ENCODE results near the gene NRXN3. TPM values are rescaled to one million over a fixed set of nuclear protein-coding genes. Genes with fewer than 3 reads are reported as not detected.

The NRXN3 gene
- total and polyA plus RNA-seq, 2 experiments from 2014 or later, result 1.0 to 1.8 TPM

DNA sequence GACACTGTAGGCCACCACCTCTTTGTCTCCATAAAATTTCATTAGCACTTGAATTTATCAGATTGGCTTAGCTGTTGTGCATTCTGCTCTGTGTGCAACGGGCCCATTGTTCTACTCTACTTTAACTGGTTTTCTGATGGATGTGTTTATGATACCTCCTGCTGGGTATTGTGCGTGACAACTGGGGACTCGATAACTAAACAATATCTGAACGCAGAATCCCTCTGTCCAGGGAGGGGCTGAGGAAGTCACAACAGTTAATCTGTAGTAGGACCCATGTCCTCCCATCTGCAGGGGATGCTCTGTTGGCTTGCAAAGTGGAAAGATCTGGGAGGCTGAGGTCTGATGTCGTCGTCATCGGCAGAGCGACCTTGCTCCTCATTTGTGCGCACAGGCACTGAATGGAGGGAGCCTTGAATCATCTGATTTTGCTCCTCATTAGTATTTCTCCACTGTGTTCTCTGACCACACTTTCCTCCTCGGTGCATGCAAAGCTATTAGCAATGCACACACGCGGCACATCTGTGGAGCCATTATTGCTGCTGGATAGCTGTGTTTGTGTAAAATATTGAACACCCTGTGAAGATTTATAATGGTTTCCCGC, 422.5 kb downstream of the NRXN3 start:
- H3K36me3 Mint-ChIP-seq (ENCODE audit: low read depth), result no peaks in the 10 kb centered on the region

DNA sequence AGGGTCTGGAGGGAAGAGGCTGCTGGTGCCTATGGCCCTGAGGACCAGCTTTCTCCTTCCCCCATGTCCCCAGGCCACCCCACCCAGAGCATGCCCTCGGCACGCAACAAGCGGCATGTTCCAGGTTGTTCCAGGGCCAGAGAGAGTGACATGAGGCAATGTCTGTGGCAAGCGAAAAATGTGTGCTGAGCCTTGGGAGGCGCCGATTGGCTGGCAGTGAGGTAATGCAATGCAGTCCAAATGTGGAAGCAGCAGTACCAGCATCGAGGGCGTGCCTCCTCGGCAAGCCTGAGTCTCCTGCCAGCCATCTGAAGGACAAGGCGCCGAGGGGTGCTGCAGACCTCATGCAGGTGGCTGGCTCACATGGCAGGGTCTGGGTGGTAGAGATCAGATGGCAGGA, 423.8 kb downstream of the NRXN3 start:
- H3K4me3 ChIP-seq, result no peak overlapping the region
- H3K4me2 ChIP-seq, result no peak overlapping the region
- no peak overlapping the region for H2AFZ ChIP-seq
- no peak overlapping the region for H3K27ac Mint-ChIP-seq
- no peaks in the 10 kb centered on the region for H3F3A ChIP-seq (replicated peaks; ENCODE audit: low read depth)
- H3K36me3 Mint-ChIP-seq (ENCODE audit: low read depth), result no peaks in the 10 kb centered on the region
- H3K4me1 ChIP-seq (ENCODE audit: insufficient read depth), result no peaks in the 10 kb centered on the region
- H3K27ac ChIP-seq (ENCODE audit: low read depth), result no peak overlapping the region
- H3K79me2 ChIP-seq (replicated peaks; ENCODE audit: insufficient read depth), result no peaks in the 10 kb centered on the region
- H3K27me3 ChIP-seq (ENCODE audit: insufficient read depth), result no peaks in the 10 kb centered on the region
- DNase-seq (ENCODE audit: low spot score), result no peak
- no peaks in the 10 kb centered on the region for H3K9me2 ChIP-seq (ENCODE audit: insufficient read depth)
- H3K4me1 Mint-ChIP-seq, result peaks cover 2% of the 10 kb centered on the region; the same call in 2 of the 3 replicates
- H3K27me3 Mint-ChIP-seq (ENCODE audit: insufficient read depth, low read depth, poor library complexity), result peaks cover 2% of the 10 kb centered on the region
- no peaks in the 10 kb centered on the region for H3K9me3 Mint-ChIP-seq
- no peaks in the 10 kb centered on the region; the same call in 1 of the 2 replicates for H4K20me1 ChIP-seq (replicated peaks; ENCODE audit: insufficient read depth)
- H3K36me3 ChIP-seq (ENCODE audit: insufficient read depth), result no peaks in the 10 kb centered on the region
- no peak overlapping the region for H3K4me3 Mint-ChIP-seq
- no peak for ATAC-seq
- no peak for TF ChIP-seq EZH2phosphoT487 (IDR thresholded peaks at IDR 0.05; ENCODE audit: unreplicated experiment)
- no peak for TF ChIP-seq CREB1 (CRISPR knock-in tag; IDR thresholded peaks at IDR 0.05; ENCODE audit: low read depth)
- TF ChIP-seq ZNF114 (CRISPR knock-in tag; IDR thresholded peaks at IDR 0.05), result no peak
- TF ChIP-seq ZNF331 (CRISPR knock-in tag; IDR thresholded peaks at IDR 0.05; ENCODE audit: low read depth), result no peak
- TF ChIP-seq STAT1 (IDR thresholded peaks at IDR 0.05; ENCODE audit: unreplicated experiment), result no peak
- no peak for TF ChIP-seq NANOG (IDR thresholded peaks at IDR 0.05; ENCODE audit: borderline replicate concordance)
- TF ChIP-seq EZH2 (IDR thresholded peaks at IDR 0.05; ENCODE audit: low read depth, unreplicated experiment), result no peak
- TF ChIP-seq, protein P1, sequence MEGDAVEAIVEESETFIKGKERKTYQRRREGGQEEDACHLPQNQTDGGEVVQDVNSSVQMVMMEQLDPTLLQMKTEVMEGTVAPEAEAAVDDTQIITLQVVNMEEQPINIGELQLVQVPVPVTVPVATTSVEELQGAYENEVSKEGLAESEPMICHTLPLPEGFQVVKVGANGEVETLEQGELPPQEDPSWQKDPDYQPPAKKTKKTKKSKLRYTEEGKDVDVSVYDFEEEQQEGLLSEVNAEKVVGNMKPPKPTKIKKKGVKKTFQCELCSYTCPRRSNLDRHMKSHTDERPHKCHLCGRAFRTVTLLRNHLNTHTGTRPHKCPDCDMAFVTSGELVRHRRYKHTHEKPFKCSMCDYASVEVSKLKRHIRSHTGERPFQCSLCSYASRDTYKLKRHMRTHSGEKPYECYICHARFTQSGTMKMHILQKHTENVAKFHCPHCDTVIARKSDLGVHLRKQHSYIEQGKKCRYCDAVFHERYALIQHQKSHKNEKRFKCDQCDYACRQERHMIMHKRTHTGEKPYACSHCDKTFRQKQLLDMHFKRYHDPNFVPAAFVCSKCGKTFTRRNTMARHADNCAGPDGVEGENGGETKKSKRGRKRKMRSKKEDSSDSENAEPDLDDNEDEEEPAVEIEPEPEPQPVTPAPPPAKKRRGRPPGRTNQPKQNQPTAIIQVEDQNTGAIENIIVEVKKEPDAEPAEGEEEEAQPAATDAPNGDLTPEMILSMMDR (conservative IDR thresholded peaks at IDR 0.05; ENCODE audit: low read depth in 2 of 2), result no peak
- TF ChIP-seq, protein P2, sequence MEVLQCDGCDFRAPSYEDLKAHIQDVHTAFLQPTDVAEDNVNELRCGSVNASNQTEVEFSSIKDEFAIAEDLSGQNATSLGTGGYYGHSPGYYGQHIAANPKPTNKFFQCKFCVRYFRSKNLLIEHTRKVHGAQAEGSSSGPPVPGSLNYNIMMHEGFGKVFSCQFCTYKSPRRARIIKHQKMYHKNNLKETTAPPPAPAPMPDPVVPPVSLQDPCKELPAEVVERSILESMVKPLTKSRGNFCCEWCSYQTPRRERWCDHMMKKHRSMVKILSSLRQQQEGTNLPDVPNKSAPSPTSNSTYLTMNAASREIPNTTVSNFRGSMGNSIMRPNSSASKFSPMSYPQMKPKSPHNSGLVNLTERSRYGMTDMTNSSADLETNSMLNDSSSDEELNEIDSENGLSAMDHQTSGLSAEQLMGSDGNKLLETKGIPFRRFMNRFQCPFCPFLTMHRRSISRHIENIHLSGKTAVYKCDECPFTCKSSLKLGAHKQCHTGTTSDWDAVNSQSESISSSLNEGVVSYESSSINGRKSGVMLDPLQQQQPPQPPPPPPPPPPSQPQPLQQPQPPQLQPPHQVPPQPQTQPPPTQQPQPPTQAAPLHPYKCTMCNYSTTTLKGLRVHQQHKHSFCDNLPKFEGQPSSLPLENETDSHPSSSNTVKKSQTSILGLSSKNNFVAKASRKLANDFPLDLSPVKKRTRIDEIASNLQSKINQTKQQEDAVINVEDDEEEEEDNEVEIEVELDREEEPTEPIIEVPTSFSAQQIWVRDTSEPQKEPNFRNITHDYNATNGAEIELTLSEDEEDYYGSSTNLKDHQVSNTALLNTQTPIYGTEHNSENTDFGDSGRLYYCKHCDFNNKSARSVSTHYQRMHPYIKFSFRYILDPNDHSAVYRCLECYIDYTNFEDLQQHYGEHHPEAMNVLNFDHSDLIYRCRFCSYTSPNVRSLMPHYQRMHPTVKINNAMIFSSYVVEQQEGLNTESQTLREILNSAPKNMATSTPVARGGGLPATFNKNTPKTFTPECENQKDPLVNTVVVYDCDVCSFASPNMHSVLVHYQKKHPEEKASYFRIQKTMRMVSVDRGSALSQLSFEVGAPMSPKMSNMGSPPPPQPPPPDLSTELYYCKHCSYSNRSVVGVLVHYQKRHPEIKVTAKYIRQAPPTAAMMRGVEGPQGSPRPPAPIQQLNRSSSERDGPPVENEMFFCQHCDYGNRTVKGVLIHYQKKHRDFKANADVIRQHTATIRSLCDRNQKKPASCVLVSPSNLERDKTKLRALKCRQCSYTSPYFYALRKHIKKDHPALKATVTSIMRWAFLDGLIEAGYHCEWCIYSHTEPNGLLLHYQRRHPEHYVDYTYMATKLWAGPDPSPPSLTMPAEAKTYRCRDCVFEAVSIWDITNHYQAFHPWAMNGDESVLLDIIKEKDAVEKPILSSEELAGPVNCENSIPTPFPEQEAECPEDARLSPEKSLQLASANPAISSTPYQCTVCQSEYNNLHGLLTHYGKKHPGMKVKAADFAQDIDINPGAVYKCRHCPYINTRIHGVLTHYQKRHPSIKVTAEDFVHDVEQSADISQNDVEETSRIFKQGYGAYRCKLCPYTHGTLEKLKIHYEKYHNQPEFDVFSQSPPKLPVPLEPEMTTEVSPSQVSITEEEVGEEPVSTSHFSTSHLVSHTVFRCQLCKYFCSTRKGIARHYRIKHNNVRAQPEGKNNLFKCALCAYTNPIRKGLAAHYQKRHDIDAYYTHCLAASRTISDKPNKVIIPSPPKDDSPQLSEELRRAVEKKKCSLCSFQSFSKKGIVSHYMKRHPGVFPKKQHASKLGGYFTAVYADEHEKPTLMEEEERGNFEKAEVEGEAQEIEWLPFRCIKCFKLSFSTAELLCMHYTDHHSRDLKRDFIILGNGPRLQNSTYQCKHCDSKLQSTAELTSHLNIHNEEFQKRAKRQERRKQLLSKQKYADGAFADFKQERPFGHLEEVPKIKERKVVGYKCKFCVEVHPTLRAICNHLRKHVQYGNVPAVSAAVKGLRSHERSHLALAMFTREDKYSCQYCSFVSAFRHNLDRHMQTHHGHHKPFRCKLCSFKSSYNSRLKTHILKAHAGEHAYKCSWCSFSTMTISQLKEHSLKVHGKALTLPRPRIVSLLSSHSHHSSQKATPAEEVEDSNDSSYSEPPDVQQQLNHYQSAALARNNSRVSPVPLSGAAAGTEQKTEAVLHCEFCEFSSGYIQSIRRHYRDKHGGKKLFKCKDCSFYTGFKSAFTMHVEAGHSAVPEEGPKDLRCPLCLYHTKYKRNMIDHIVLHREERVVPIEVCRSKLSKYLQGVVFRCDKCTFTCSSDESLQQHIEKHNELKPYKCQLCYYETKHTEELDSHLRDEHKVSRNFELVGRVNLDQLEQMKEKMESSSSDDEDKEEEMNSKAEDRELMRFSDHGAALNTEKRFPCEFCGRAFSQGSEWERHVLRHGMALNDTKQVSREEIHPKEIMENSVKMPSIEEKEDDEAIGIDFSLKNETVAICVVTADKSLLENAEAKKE (CRISPR knock-in tag; IDR thresholded peaks at IDR 0.05), result no peak
- TF ChIP-seq POLR2AphosphoS5 (IDR thresholded peaks at IDR 0.05; ENCODE audit: low read depth), result no peak

More for the DNA sequence above, 422.5 kb downstream of the NRXN3 start:
- no peak overlapping the region for H3K27ac Mint-ChIP-seq
- DNase-seq (ENCODE audit: low spot score) (no peak), ATAC-seq (no peak)
- Histone ChIP-seq H3K4me3 (no peak overlapping the region), H3K36me3 (ENCODE audit: insufficient read depth) (no peaks in the 10 kb centered on the region), H3K9me2 (ENCODE audit: insufficient read depth) (no peaks in the 10 kb centered on the region), H4K20me1 (replicated peaks; ENCODE audit: insufficient read depth) (no peaks in the 10 kb centered on the region; the same call in 1 of the 2 replicates), H3K79me2 (replicated peaks; ENCODE audit: insufficient read depth) (no peaks in the 10 kb centered on the region), H3K4me2 (no peak overlapping the region), H3K27me3 (ENCODE audit: insufficient read depth) (no peaks in the 10 kb centered on the region), H2AFZ (no peak overlapping the region), H3K4me1 (ENCODE audit: insufficient read depth) (no peaks in the 10 kb centered on the region), H3K27ac (ENCODE audit: low read depth) (no peak overlapping the region), H3F3A (replicated peaks; ENCODE audit: low read depth) (no peaks in the 10 kb centered on the region)
- H3K4me3 Mint-ChIP-seq, result no peak overlapping the region
- no peaks in the 10 kb centered on the region for H3K27me3 Mint-ChIP-seq (ENCODE audit: insufficient read depth, low read depth, poor library complexity)
- no peak for TF ChIP-seq ZNF331 (CRISPR knock-in tag; IDR thresholded peaks at IDR 0.05; ENCODE audit: low read depth)
- no peaks in the 10 kb centered on the region for H3K9me3 Mint-ChIP-seq
- H3K4me1 Mint-ChIP-seq, result no peaks in the 10 kb centered on the region

All from GM23338 (cell line).